H1 (cell line): ENCODE measurements around the gene GMCL2.

Source experiments
- BCL11A ChIP-seq, 2 experiments: IDR thresholded peaks; one replicate each; pipeline ENCODE4 v1.6.1; 2011; ENCODE audit warnings: low read depth in 2 of 2, low read length in 2 of 2, mild to moderate bottlenecking in 2 of 2
- CTCF ChIP-seq, 3 experiments: IDR thresholded peaks; 1 replicate in 2 of 3; 2 replicates in 1 of 3; pipeline versions ENCODE4 v1.5.1 to v1.6.1; 2011; ENCODE audit warnings: low read length in 3 of 3, mild to moderate bottlenecking in 3 of 3, inconsistent platforms in 2 of 3, low read depth in 1 of 3, moderate library complexity in 1 of 3; ENCODE audit not compliant: insufficient read depth in 1 of 3; ENCODE audit errors: control extremely low read depth in 1 of 3
- EP300 ChIP-seq, 2 experiments: IDR thresholded peaks; 1 replicate in 1 of 2; 2 replicates in 1 of 2; pipeline ENCODE4 v1.6.1; 2011 to 2012; ENCODE audit warnings: low read depth in 2 of 2, low read length in 2 of 2, mild to moderate bottlenecking in 2 of 2, borderline replicate concordance in 1 of 2, inconsistent platforms in 1 of 2, moderate library complexity in 1 of 2
- EZH2 ChIP-seq: fragments of 200-600 bp; sonication (generic); IDR thresholded peaks from 2 replicates; pipeline ENCODE4 v1.7.1; 2012; ENCODE audit warnings: low read depth, mild to moderate bottlenecking, moderate library complexity, low read length, inconsistent platforms; ENCODE audit not compliant: severe bottlenecking
- JUND ChIP-seq: IDR thresholded peaks from 2 replicates; pipeline ENCODE4 v1.6.1; 2011; ENCODE audit warnings: mild to moderate bottlenecking, improper control_type of control experiment, low read length
- PHF8 ChIP-seq: fragments of 200-600 bp; sonication (generic); conservative IDR thresholded peaks from 2 replicates; pipeline ENCODE4 v1.7.1; 2012; ENCODE audit warnings: low read depth, mild to moderate bottlenecking, inconsistent platforms, low read length, moderate library complexity
- SP4 ChIP-seq: IDR thresholded peaks from 2 replicates; pipeline ENCODE4 v1.6.1; 2012; ENCODE audit warnings: low read length, inconsistent platforms
- TF ChIP-seq, protein P1 (sequence below): IDR thresholded peaks from 2 replicates; pipeline ENCODE4 v1.6.1; 2011; ENCODE audit warnings: low read depth, mild to moderate bottlenecking, low read length; ENCODE audit not compliant: insufficient read depth

- TF ChIP-seq JUND (no peak), EP300 (IDR thresholded peaks at IDR 0.05; ENCODE audit: borderline replicate concordance in 1 of 2, low read depth in 2 of 2, low read length in 2 of 2) (no peak), CTCF (IDR thresholded peaks at IDR 0.05; ENCODE audit: control extremely low read depth in 1 of 3, insufficient read depth in 1 of 3, low read depth in 1 of 3, low read length in 3 of 3) (no peak), BCL11A (IDR thresholded peaks at IDR 0.05; ENCODE audit: low read depth in 2 of 2, low read length in 2 of 2) (no peak), SP4 (no peak), PHF8 (no peak), EZH2 (no peak)
- TF ChIP-seq, protein P1, sequence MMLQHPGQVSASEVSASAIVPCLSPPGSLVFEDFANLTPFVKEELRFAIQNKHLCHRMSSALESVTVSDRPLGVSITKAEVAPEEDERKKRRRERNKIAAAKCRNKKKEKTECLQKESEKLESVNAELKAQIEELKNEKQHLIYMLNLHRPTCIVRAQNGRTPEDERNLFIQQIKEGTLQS = no peak
These were observed 49.2 kb downstream of the GMCL2 start for GRCh38 chr5:178137991-178138390.
